BLaER1 (cell line): ENCODE results near the gene TACR1.
"Not testable (repeated sequence)": the region's sequence is repeated elsewhere in the genome, so short reads cannot be mapped to it uniquely, and the experiment has no call there.

Experiments
- H3K27ac ChIP-seq: shearing (Covaris generic); formaldehyde crosslinking; 2 replicates; pipeline ENCODE4 v1.8.1; 2022
- H3K27me3 ChIP-seq: shearing (Covaris generic); formaldehyde crosslinking; 2 replicates; pipeline ENCODE4 v1.8.1; 2022
- H3K36me3 ChIP-seq: shearing (Covaris generic); formaldehyde crosslinking; 2 replicates; pipeline ENCODE4 v1.8.1; 2022
- H3K4me1 ChIP-seq: shearing (Covaris generic); formaldehyde crosslinking; 2 replicates; pipeline ENCODE4 v1.8.1; 2022
- H3K4me2 ChIP-seq: shearing (Covaris generic); formaldehyde crosslinking; 2 replicates; pipeline ENCODE4 v1.8.1; 2022
- H3K4me3 ChIP-seq: shearing (Covaris generic); formaldehyde crosslinking; 2 replicates; pipeline ENCODE4 v1.8.1; 2022
- H3K9ac ChIP-seq: shearing (Covaris generic); formaldehyde crosslinking; 2 replicates; pipeline ENCODE4 v1.8.1; 2022
- H3K9me3 ChIP-seq: shearing (Covaris generic); formaldehyde crosslinking; 2 replicates; pipeline ENCODE4 v1.8.1; 2022
- H4K20me1 ChIP-seq: shearing (Covaris generic); formaldehyde crosslinking; 2 replicates; pipeline ENCODE4 v1.8.1; 2022
- Cebpa-rat ChIP-seq: shearing (Covaris generic); IDR thresholded peaks from 2 replicates; pipeline ENCODE4 v1.8.1; 2022

TACR1 gene

GRCh38 chr2:75224636-75225094, 25.3 kb upstream of the TACR1 start:
- Histone ChIP-seq H3K27me3 (no peaks in the 10 kb centered on the region), H3K4me2 (no peak overlapping the region), H3K9me3 (no peaks in the 10 kb centered on the region), H4K20me1 (no peaks in the 10 kb centered on the region), H3K27ac (no peak overlapping the region), H3K36me3 (no peaks in the 10 kb centered on the region), H3K4me3 (no peak overlapping the region), H3K9ac (no peak overlapping the region), H3K4me1 (no peaks in the 10 kb centered on the region)
- no peak for TF ChIP-seq Cebpa-rat

GRCh38 chr2:75222527-75222926, 23.2 kb upstream of the TACR1 start:
- Histone ChIP-seq H3K9ac (no peak overlapping the region), H3K4me3 (no peak overlapping the region), H3K27ac (no peak overlapping the region), H3K27me3 (no peaks in the 10 kb centered on the region), H3K36me3 (no peaks in the 10 kb centered on the region), H3K4me1 (no peaks in the 10 kb centered on the region), H4K20me1 (no peaks in the 10 kb centered on the region), H3K9me3 (no peaks in the 10 kb centered on the region), H3K4me2 (no peak overlapping the region)
- TF ChIP-seq Cebpa-rat = no peak

DNA sequence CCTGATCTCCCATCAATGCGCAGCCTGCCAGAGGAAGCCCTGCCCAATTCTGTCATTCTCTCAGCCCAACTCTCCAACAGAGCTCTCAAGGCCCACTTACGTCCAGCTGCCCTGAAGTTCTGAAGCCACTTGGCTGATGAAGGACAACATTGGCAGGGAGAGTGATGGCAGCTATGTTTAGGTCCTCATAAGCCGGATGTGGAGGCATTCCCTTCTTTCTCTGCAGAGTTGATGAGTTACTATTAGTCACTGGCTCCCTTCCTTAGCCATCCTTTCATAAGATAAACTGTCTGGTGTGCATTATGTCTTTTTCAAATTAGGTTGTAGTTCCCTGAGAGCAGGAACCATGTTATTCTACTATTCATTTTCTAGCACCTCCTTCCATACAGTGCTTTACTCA, 22.5 kb upstream of the TACR1 start:
- Histone ChIP-seq H3K9ac (no peak overlapping the region), H3K27ac (no peak overlapping the region), H3K4me3 (no peak overlapping the region), H3K36me3 (no peaks in the 10 kb centered on the region), H3K4me2 (no peak overlapping the region), H3K27me3 (no peaks in the 10 kb centered on the region), H3K4me1 (no peaks in the 10 kb centered on the region), H4K20me1 (no peaks in the 10 kb centered on the region), H3K9me3 (no peaks in the 10 kb centered on the region)
- TF ChIP-seq Cebpa-rat = no peak

DNA sequence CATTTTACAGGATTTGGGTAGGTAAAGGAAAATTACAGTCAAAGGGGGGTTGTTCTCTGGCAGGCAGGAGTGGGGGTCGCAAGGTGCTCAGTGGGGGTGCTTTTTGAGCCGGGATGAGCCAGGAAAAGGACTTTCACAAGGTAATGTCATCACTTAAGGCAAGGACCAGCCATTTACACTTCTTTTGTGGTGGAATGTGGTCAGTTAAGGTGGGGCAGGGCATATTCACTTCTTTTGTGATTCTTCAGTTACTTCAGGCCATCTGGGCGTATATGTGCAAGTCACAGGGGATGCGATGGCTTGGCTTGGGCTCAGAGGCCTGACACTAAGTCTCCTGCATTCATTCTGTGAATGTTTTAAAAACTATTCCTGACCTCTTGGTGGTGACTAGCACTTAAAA, 19.9 kb upstream of the TACR1 start:
- H3K4me3 ChIP-seq = not testable (repeated sequence)

GRCh38 chr2:75211266-75211770, 12.0 kb upstream of the TACR1 start:
- Histone ChIP-seq H3K4me2 (peak overlapping the region; percentile 11; the same call in 1 of the 2 replicates), H3K4me3 (no peak overlapping the region), H3K9me3 (no peaks in the 10 kb centered on the region), H3K27ac (no peak overlapping the region), H3K4me1 (peaks cover 20% of the 10 kb centered on the region), H3K36me3 (no peaks in the 10 kb centered on the region), H4K20me1 (no peaks in the 10 kb centered on the region), H3K27me3 (no peaks in the 10 kb centered on the region), H3K9ac (no peak overlapping the region)
- no peak for TF ChIP-seq Cebpa-rat

More for the DNA sequence above, 19.9 kb upstream of the TACR1 start:
- not testable (repeated sequence) for H3K4me1 ChIP-seq, H3K4me2 ChIP-seq, H3K9ac ChIP-seq, H3K36me3 ChIP-seq, H3K27me3 ChIP-seq, H3K9me3 ChIP-seq, H4K20me1 ChIP-seq, H3K27ac ChIP-seq

DNA sequence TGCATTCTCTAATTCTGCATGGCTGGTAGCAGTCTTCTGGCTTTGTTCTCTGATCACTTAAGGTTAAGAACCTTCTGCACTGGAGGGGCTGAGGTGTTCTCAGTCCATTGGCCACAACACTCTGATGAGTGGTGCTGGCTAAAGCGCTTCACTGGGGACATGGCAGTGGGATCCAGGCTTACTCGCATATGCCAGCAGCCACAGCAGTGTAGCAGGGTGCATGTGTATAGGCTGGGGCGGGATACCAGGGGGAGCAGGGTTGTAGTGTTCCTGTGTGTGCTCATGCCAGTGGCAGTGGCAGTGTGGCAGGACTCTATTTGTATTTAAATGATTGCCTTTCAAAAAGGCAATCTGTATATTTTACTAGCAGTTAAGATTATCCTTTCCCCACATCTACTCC, 11.1 kb upstream of the TACR1 start:
- Histone ChIP-seq H3K9ac (no peak overlapping the region), H3K27me3 (no peaks in the 10 kb centered on the region), H3K4me3 (no peak overlapping the region), H3K36me3 (no peaks in the 10 kb centered on the region), H4K20me1 (no peaks in the 10 kb centered on the region), H3K27ac (no peak overlapping the region), H3K9me3 (no peaks in the 10 kb centered on the region), H3K4me1 (peaks cover 20% of the 10 kb centered on the region), H3K4me2 (no peak overlapping the region)
- no peak for TF ChIP-seq Cebpa-rat

DNA sequence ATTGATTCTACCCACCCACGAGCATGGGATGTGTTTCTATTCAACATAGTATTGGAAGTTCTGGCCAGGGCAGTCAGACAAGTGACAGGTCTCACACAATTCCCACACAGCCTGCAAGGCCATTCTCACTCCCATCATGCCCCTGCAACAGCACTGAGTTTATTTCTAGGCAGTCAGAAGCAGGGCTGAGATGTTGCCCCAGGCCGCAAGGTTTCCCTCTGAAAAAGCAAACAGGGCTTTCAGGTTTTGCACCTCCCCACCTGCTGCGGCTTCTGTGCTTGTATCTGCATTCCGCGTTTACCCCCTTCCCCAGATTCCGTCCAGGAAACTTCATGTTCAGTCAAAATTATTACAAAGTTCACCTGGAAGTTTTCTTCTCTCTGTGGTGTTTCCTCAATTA, 9.4 kb upstream of the TACR1 start:
- Histone ChIP-seq H3K36me3 (no peaks in the 10 kb centered on the region), H3K4me2 (peak overlapping the region; percentile 60), H3K9me3 (no peaks in the 10 kb centered on the region), H3K27ac (no peak overlapping the region), H3K4me3 (no peak overlapping the region), H3K27me3 (no peaks in the 10 kb centered on the region), H4K20me1 (no peaks in the 10 kb centered on the region), H3K4me1 (peaks cover 20% of the 10 kb centered on the region), H3K9ac (no peak overlapping the region)
- no peak for TF ChIP-seq Cebpa-rat

DNA sequence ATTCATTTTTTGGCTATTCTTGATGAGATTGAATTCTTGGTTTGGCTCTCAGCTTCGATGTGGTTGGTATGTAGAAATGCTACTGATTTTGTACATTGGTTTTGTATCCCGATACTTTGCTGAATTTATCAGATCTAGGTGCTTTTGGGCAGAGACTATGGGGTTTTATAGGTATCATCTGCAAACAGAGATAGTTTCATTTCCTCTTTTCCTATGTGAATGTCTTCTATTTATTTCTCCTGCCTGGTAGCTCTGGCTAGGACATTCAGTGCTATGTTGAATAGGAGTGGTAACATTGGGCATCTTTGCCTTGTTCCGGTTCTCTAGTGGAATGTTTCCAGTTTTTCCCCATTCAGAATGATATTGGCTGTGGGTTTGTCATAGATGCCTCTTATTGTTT, 5.5 kb upstream of the TACR1 start:
- no peak overlapping the region for H3K27ac ChIP-seq
- TF ChIP-seq Cebpa-rat = no peak
- no peak overlapping the region for H3K4me2 ChIP-seq
- H3K4me1 ChIP-seq = peaks cover 12% of the 10 kb centered on the region
- no peaks in the 10 kb centered on the region for H4K20me1 ChIP-seq
- H3K9ac ChIP-seq = no peak overlapping the region
- H3K4me3 ChIP-seq = no peak overlapping the region
- peaks cover 3% of the 10 kb centered on the region; the same call in 1 of the 2 replicates for H3K27me3 ChIP-seq
- no peaks in the 10 kb centered on the region for H3K36me3 ChIP-seq
- H3K9me3 ChIP-seq = peaks cover 11% of the 10 kb centered on the region

DNA sequence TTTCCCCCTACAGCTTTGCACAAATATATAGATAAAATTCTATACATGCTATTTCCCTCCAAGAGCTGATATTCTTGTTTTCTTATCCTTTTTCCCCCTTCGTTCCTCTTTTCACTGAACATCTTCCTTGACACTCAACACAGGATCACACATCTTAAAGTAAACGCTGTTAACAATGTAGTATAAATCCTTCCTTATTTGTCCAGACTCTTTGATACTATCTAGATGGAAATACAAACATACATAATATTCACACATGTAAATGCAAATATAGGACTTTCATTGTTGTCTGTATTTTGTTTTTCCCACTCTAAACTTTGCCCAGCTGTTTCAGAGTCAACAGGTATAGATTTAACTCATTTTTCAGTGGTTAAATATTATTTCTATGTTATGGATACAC, 3.0 kb upstream of the TACR1 start:
- Histone ChIP-seq H3K27ac (no peak overlapping the region), H3K9me3 (peaks cover 23% of the 10 kb centered on the region), H3K9ac (no peak overlapping the region), H3K4me2 (no peak overlapping the region), H3K36me3 (no peaks in the 10 kb centered on the region), H3K4me3 (no peak overlapping the region), H4K20me1 (no peaks in the 10 kb centered on the region), H3K4me1 (no peaks in the 10 kb centered on the region), H3K27me3 (peaks cover 15% of the 10 kb centered on the region)
- no peak for TF ChIP-seq Cebpa-rat

- H3K9me3 ChIP-seq = peaks cover 23% of the 10 kb centered on the region
- no peaks in the 10 kb centered on the region for H4K20me1 ChIP-seq
- H3K36me3 ChIP-seq = no peaks in the 10 kb centered on the region
- no peak overlapping the region for H3K27ac ChIP-seq
- H3K4me2 ChIP-seq = no peak overlapping the region
- no peaks in the 10 kb centered on the region for H3K4me1 ChIP-seq
- no peak overlapping the region for H3K9ac ChIP-seq
- no peak overlapping the region for H3K4me3 ChIP-seq
- peaks cover 15% of the 10 kb centered on the region for H3K27me3 ChIP-seq
- no peak for TF ChIP-seq Cebpa-rat
These were observed 1.1 kb upstream of the TACR1 start for GRCh38 chr2:75200140-75201096.
